ENCODE data around the gene GIGYF2.

The GIGYF2 gene

DNA sequence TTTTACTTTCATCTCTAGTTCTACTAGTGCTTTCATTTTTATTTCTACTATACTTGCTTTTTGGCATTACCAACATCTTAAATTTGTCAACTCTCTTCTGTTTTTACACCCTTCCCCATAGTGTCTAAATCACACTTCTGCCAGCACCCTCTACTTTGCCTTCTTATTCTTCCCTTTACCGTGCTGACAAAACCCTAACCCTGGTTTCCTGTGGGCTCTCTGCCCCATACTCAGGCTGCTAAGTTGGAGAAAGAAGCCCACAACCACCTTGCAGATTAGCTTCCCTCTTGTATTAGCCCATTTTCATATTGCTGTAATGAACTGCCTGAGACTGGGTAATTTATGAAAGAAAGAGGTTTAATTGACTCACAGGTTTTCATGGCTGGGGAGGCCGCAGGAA lies 24.8 kb downstream of the GIGYF2 start:
- H3K36me3 ChIP-seq (ENCODE audit: control insufficient read depth, insufficient read depth, low read length), result no peaks in the 10 kb centered on the region
- no peak for DNase-seq
- H3K4ac ChIP-seq (ENCODE audit: low read depth, low read length), result no peak overlapping the region
- H2AK5ac ChIP-seq (ENCODE audit: low read length), result no peak overlapping the region
- H3K27me3 ChIP-seq (ENCODE audit: insufficient read depth, low read length, poor library complexity), result no peaks in the 10 kb centered on the region
- no peak overlapping the region for H2BK120ac ChIP-seq (ENCODE audit: low read depth, low read length)
- no peak overlapping the region for H3K9ac ChIP-seq (ENCODE audit: low read length)
- WGBS (ENCODE audit: extremely low coverage, insufficient coverage, low lambda C conversion rate), result no CpG with 5 or more reads among the region's 2 CpGs
- no peaks in the 10 kb centered on the region for H3K4me1 ChIP-seq (ENCODE audit: control insufficient read depth, low read depth, low read length)
- no peak overlapping the region for H4K5ac ChIP-seq (ENCODE audit: low read length)
- peaks cover 26% of the 10 kb centered on the region for H3K79me2 ChIP-seq (ENCODE audit: control insufficient read depth, insufficient read depth, low read length)
- H3K4me2 ChIP-seq (ENCODE audit: low read length), result no peak overlapping the region
- no peak overlapping the region for H3K18ac ChIP-seq (ENCODE audit: low read length)
- no peak overlapping the region for H3K56ac ChIP-seq (ENCODE audit: low read length)
- H2BK5ac ChIP-seq (ENCODE audit: low read length), result no peak overlapping the region
- no peak overlapping the region for H3K23ac ChIP-seq (ENCODE audit: low read length)
- H3K27ac ChIP-seq (ENCODE audit: low read depth, low read length), result no peak overlapping the region
- H3K79me1 ChIP-seq (ENCODE audit: low read length), result peaks cover 14% of the 10 kb centered on the region
- no peak overlapping the region for H2BK15ac ChIP-seq (replicated peaks; ENCODE audit: low read depth)
- no peak overlapping the region for H4K8ac ChIP-seq (ENCODE audit: low read depth, low read length)
- H3K4me3 ChIP-seq (ENCODE audit: low read length), result no peak overlapping the region

DNA sequence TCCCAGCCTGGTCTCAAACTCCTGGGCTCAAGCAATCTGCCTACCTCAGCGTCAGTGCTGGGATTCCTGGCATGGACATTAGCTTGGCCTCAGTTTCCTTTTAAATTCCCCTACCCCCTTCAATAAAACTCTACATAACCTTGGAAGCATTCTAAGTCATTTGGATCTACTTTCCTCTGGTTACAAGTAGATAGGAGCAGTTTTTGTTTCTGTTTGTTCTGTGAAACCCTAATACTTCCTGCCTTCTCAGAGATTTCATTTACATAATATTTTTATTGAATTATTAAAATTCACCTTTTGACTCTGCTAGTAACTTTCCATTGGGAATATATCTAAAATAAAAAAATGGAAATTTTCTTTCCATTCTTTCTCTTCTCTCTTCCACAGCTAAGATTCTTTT lies 25.9 kb downstream of the GIGYF2 start:
- no peak for DNase-seq
- Histone ChIP-seq H3K4me3 (ENCODE audit: low read length) (no peak overlapping the region), H2BK5ac (ENCODE audit: low read length) (no peak overlapping the region), H3K56ac (ENCODE audit: low read length) (no peak overlapping the region), H3K79me2 (ENCODE audit: control insufficient read depth, insufficient read depth, low read length) (peaks cover 20% of the 10 kb centered on the region), H2AK5ac (ENCODE audit: low read length) (no peak overlapping the region), H3K23ac (ENCODE audit: low read length) (no peak overlapping the region), H3K27me3 (ENCODE audit: insufficient read depth, low read length, poor library complexity) (no peaks in the 10 kb centered on the region), H3K4me2 (ENCODE audit: low read length) (no peak overlapping the region), H3K4ac (ENCODE audit: low read depth, low read length) (no peak overlapping the region), H3K36me3 (ENCODE audit: control insufficient read depth, insufficient read depth, low read length) (no peaks in the 10 kb centered on the region), H3K18ac (ENCODE audit: low read length) (no peak overlapping the region), H4K5ac (ENCODE audit: low read length) (no peak overlapping the region), H3K79me1 (ENCODE audit: low read length) (peaks cover 11% of the 10 kb centered on the region), H2BK120ac (ENCODE audit: low read depth, low read length) (no peak overlapping the region), H3K4me1 (ENCODE audit: control insufficient read depth, low read depth, low read length) (no peaks in the 10 kb centered on the region), H4K8ac (ENCODE audit: low read depth, low read length) (no peak overlapping the region), H3K27ac (ENCODE audit: low read depth, low read length) (no peak overlapping the region), H2BK15ac (replicated peaks; ENCODE audit: low read depth) (no peak overlapping the region), H3K9ac (ENCODE audit: low read length) (no peak overlapping the region)
- WGBS (ENCODE audit: extremely low coverage, insufficient coverage, low lambda C conversion rate), result no CpG with 5 or more reads among the region's 1 CpG

DNA sequence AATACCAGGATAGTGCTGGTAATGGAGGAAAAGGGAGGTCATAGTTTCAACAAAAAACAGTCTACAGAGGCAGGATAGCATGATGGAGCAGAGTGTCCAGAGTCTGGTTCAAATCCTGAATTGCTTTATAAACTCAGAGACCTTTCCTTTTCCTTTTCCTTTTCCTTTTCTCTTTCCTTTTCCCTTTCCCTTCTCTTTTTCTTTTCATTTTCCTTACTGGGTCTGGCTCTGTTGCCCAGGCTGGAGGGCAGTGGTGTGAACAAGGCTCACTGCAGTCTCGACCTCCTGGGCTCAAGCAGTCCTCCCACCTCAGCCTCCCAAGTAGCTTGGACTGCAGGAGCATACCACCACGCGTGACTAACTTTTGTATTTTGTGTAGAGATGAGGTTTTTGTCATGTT lies 31.7 kb downstream of the GIGYF2 start:
- H4K5ac ChIP-seq (ENCODE audit: low read length), result no peak overlapping the region
- H2BK120ac ChIP-seq (ENCODE audit: low read depth, low read length), result no peak overlapping the region
- H3K4me2 ChIP-seq (ENCODE audit: low read length), result no peak overlapping the region
- H3K23ac ChIP-seq (ENCODE audit: low read length), result no peak overlapping the region
- no peak overlapping the region for H3K56ac ChIP-seq (ENCODE audit: low read length)
- H3K18ac ChIP-seq (ENCODE audit: low read length), result no peak overlapping the region
- no peaks in the 10 kb centered on the region for H3K27me3 ChIP-seq (ENCODE audit: insufficient read depth, low read length, poor library complexity)
- H3K4me1 ChIP-seq (ENCODE audit: control insufficient read depth, low read depth, low read length), result no peaks in the 10 kb centered on the region
- no peak overlapping the region for H4K8ac ChIP-seq (ENCODE audit: low read depth, low read length)
- no peak for DNase-seq
- WGBS (ENCODE audit: extremely low coverage, insufficient coverage, low lambda C conversion rate), result no CpG with 5 or more reads among the region's 3 CpGs
- peaks cover 7% of the 10 kb centered on the region for H3K79me2 ChIP-seq (ENCODE audit: control insufficient read depth, insufficient read depth, low read length)
- H3K9ac ChIP-seq (ENCODE audit: low read length), result no peak overlapping the region
- H2BK5ac ChIP-seq (ENCODE audit: low read length), result no peak overlapping the region
- H3K4me3 ChIP-seq (ENCODE audit: low read length), result no peak overlapping the region
- peaks cover 2% of the 10 kb centered on the region for H3K79me1 ChIP-seq (ENCODE audit: low read length)
- H2AK5ac ChIP-seq (ENCODE audit: low read length), result no peak overlapping the region
- H2BK15ac ChIP-seq (replicated peaks; ENCODE audit: low read depth), result no peak overlapping the region
- no peaks in the 10 kb centered on the region for H3K36me3 ChIP-seq (ENCODE audit: control insufficient read depth, insufficient read depth, low read length)
- H3K27ac ChIP-seq (ENCODE audit: low read depth, low read length), result no peak overlapping the region
- H3K4ac ChIP-seq (ENCODE audit: low read depth, low read length), result no peak overlapping the region

DNA sequence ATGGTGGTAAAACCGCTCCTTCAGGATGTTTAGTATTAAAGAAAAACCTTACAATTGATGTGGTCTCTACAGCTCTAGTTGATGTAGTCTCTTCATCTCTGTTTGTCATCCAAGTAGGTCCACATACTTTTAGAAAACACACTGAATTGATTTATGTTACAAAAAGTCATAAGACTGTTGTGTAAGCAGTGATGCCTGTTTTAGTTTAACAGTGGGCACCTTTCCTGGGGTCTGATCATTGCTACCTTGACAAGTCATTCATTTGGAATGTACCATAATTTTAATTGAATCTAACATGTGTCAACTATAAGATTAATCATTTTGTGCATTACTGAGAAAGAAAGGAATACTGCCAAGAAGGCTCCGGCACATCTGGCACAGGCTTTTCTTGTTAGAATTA lies 34.3 kb downstream of the GIGYF2 start:
- Histone ChIP-seq H3K27me3 (ENCODE audit: insufficient read depth, low read length, poor library complexity) (no peaks in the 10 kb centered on the region), H3K56ac (ENCODE audit: low read length) (no peak overlapping the region), H2BK120ac (ENCODE audit: low read depth, low read length) (no peak overlapping the region), H3K9ac (ENCODE audit: low read length) (no peak overlapping the region), H3K27ac (ENCODE audit: low read depth, low read length) (no peak overlapping the region), H3K4me3 (ENCODE audit: low read length) (no peak overlapping the region), H3K4me1 (ENCODE audit: control insufficient read depth, low read depth, low read length) (no peaks in the 10 kb centered on the region), H3K79me2 (ENCODE audit: control insufficient read depth, insufficient read depth, low read length) (peaks cover 7% of the 10 kb centered on the region), H3K36me3 (ENCODE audit: control insufficient read depth, insufficient read depth, low read length) (no peaks in the 10 kb centered on the region), H4K8ac (ENCODE audit: low read depth, low read length) (no peak overlapping the region), H3K23ac (ENCODE audit: low read length) (no peak overlapping the region), H4K5ac (ENCODE audit: low read length) (no peak overlapping the region), H3K4ac (ENCODE audit: low read depth, low read length) (no peak overlapping the region), H3K4me2 (ENCODE audit: low read length) (no peak overlapping the region), H3K79me1 (ENCODE audit: low read length) (peaks cover 2% of the 10 kb centered on the region), H2BK5ac (ENCODE audit: low read length) (no peak overlapping the region), H3K18ac (ENCODE audit: low read length) (no peak overlapping the region), H2BK15ac (replicated peaks; ENCODE audit: low read depth) (no peak overlapping the region), H2AK5ac (ENCODE audit: low read length) (no peak overlapping the region)
- WGBS (ENCODE audit: extremely low coverage, insufficient coverage, low lambda C conversion rate), result no CpG with 5 or more reads among the region's 2 CpGs
- no peak for DNase-seq

DNA sequence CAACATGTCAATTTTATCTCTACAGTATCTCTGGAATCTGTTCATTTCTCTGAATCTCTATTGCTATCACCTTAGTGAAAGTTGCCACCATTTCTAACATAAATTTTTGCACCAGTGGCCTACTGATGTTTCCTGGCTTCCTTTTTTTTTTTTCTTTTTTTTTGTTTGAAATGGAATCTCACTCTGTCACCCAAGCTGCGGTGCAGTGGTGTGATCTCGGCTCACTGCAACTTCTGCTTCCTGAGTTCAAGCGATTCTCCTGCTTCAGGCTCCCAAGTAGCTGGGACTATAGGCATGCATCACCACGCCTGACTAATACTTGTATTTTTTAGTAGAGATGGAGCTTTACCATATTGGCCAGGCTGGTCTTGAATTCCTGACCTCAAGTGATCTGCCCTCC lies 44.2 kb downstream of the GIGYF2 start:
- H4K8ac ChIP-seq (ENCODE audit: low read depth, low read length), result no peak overlapping the region
- H2BK120ac ChIP-seq (ENCODE audit: low read depth, low read length), result no peak overlapping the region
- DNase-seq, result no peak
- H3K27ac ChIP-seq (ENCODE audit: low read depth, low read length), result no peak overlapping the region
- H3K23ac ChIP-seq (ENCODE audit: low read length), result no peak overlapping the region
- H2AK5ac ChIP-seq (ENCODE audit: low read length), result no peak overlapping the region
- H3K79me1 ChIP-seq (ENCODE audit: low read length), result peaks cover 6% of the 10 kb centered on the region
- no peak overlapping the region for H2BK5ac ChIP-seq (ENCODE audit: low read length)
- no peak overlapping the region for H3K4me3 ChIP-seq (ENCODE audit: low read length)
- H4K5ac ChIP-seq (ENCODE audit: low read length), result no peak overlapping the region
- no peak overlapping the region for H3K18ac ChIP-seq (ENCODE audit: low read length)
- H2BK15ac ChIP-seq (replicated peaks; ENCODE audit: low read depth), result no peak overlapping the region
- no peaks in the 10 kb centered on the region for H3K27me3 ChIP-seq (ENCODE audit: insufficient read depth, low read length, poor library complexity)
- no peaks in the 10 kb centered on the region for H3K79me2 ChIP-seq (ENCODE audit: control insufficient read depth, insufficient read depth, low read length)
- peaks cover 2% of the 10 kb centered on the region for H3K4me1 ChIP-seq (ENCODE audit: control insufficient read depth, low read depth, low read length)
- peaks cover 1% of the 10 kb centered on the region for H3K36me3 ChIP-seq (ENCODE audit: control insufficient read depth, insufficient read depth, low read length)
- WGBS (ENCODE audit: extremely low coverage, insufficient coverage, low lambda C conversion rate), result no CpG with 5 or more reads among the region's 4 CpGs
- no peak overlapping the region for H3K9ac ChIP-seq (ENCODE audit: low read length)
- no peak overlapping the region for H3K4ac ChIP-seq (ENCODE audit: low read depth, low read length)
- no peak overlapping the region for H3K56ac ChIP-seq (ENCODE audit: low read length)
- H3K4me2 ChIP-seq (ENCODE audit: low read length), result no peak overlapping the region

DNA sequence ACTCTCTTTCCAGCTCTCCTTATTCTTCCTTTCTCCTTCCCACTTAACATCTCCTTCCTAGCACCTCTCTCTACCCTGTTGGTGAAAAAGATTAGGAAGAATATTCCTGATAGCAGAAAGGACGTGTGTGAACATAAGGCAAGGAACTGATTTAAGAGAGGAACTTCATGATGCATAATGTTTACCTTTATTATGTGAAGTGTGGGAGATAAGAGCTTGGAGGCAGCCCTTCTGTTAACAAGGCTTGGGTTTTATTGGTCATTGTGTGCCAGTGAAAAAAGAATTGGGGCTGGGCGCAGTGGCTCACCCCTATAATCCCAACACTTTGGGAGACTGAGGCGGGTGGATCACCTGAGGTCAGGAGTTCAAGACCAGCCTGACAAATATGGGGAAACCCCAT lies 44.8 kb downstream of the GIGYF2 start:
- WGBS (ENCODE audit: extremely low coverage, insufficient coverage, low lambda C conversion rate), result no CpG with 5 or more reads among the region's 3 CpGs

More for the DNA sequence above, 44.8 kb downstream of the GIGYF2 start:
- H3K27me3 ChIP-seq (ENCODE audit: insufficient read depth, low read length, poor library complexity), result no peaks in the 10 kb centered on the region
- H2BK5ac ChIP-seq (ENCODE audit: low read length), result no peak overlapping the region
- no peak overlapping the region for H4K8ac ChIP-seq (ENCODE audit: low read depth, low read length)
- no peak overlapping the region for H2BK120ac ChIP-seq (ENCODE audit: low read depth, low read length)
- no peak overlapping the region for H2AK5ac ChIP-seq (ENCODE audit: low read length)
- no peak overlapping the region for H3K27ac ChIP-seq (ENCODE audit: low read depth, low read length)
- no peak overlapping the region for H3K4me3 ChIP-seq (ENCODE audit: low read length)
- H3K56ac ChIP-seq (ENCODE audit: low read length), result no peak overlapping the region
- H3K9ac ChIP-seq (ENCODE audit: low read length), result no peak overlapping the region
- peaks cover 1% of the 10 kb centered on the region for H3K36me3 ChIP-seq (ENCODE audit: control insufficient read depth, insufficient read depth, low read length)
- H3K79me2 ChIP-seq (ENCODE audit: control insufficient read depth, insufficient read depth, low read length), result no peaks in the 10 kb centered on the region
- H3K18ac ChIP-seq (ENCODE audit: low read length), result no peak overlapping the region
- H4K5ac ChIP-seq (ENCODE audit: low read length), result no peak overlapping the region
- DNase-seq, result peak; percentile 33
- peaks cover 2% of the 10 kb centered on the region for H3K4me1 ChIP-seq (ENCODE audit: control insufficient read depth, low read depth, low read length)
- no peak overlapping the region for H3K4me2 ChIP-seq (ENCODE audit: low read length)
- no peak overlapping the region for H3K23ac ChIP-seq (ENCODE audit: low read length)
- H2BK15ac ChIP-seq (replicated peaks; ENCODE audit: low read depth), result no peak overlapping the region
- H3K79me1 ChIP-seq (ENCODE audit: low read length), result peaks cover 6% of the 10 kb centered on the region
- no peak overlapping the region for H3K4ac ChIP-seq (ENCODE audit: low read depth, low read length)
